NT2/D1 (cell line): ENCODE measurements around the gene TROAP.

Source experiments
- DNase-seq: peaks from one replicate; pipeline ENCODE4 v3.0.0-alpha.2; 2011; ENCODE audit warnings: low read depth, low spot score
- H3K27me3 ChIP-seq: 2 replicates; pipeline ENCODE4 v1.6.0; 2011; ENCODE audit warnings: mild to moderate bottlenecking; ENCODE audit not compliant: insufficient read length, insufficient read depth
- H3K36me3 ChIP-seq: 2 replicates; pipeline ENCODE4 v1.6.1; 2011; ENCODE audit warnings: mild to moderate bottlenecking, low read length, mixed read lengths; ENCODE audit not compliant: insufficient read depth, insufficient read length
- H3K4me1 ChIP-seq: 2 replicates; pipeline ENCODE4 v1.5.1; 2011; ENCODE audit not compliant: insufficient read depth, insufficient read length
- H3K4me3 ChIP-seq: 2 replicates; pipeline ENCODE4 v1.5.1; 2011; ENCODE audit warnings: low read depth; ENCODE audit not compliant: insufficient read length
- H3K9ac ChIP-seq: 2 replicates; pipeline ENCODE4 v1.6.0; 2011; ENCODE audit warnings: low read depth; ENCODE audit not compliant: insufficient read length
- H3K9me3 ChIP-seq: 2 replicates; pipeline ENCODE4 v1.5.1; 2011; ENCODE audit warnings: mild to moderate bottlenecking, low read length; ENCODE audit not compliant: insufficient read depth
- SUZ12 ChIP-seq: IDR thresholded peaks from 2 replicates; pipeline ENCODE4 v1.6.1; 2011; ENCODE audit not compliant: insufficient read length, insufficient read depth; ENCODE audit errors: extremely low read depth
- YY1 ChIP-seq: IDR thresholded peaks from 2 replicates; pipeline ENCODE4 v1.6.1; 2011; ENCODE audit not compliant: insufficient read length, insufficient read depth
- ZNF274 ChIP-seq: IDR thresholded peaks from 2 replicates; pipeline ENCODE4 v1.6.1; 2011; ENCODE audit warnings: mild to moderate bottlenecking, low read depth, low read length

TROAP gene

DNA sequence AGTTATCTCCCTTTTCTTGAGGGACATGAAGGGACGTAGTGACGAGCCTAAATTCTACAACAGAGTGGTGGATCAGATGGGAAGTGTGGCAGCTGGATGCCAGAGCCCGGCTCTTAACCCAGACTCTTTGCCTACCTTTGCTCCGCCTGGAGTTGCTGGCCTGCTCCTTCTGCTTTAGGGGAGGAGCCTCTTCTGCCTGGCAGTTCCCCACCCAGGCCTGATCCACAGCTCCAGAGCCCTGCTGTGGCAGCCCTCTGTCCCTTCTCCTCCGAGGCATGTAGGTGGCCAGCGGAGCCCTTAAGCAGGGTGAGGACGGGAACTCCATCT lies 30.4 kb upstream of the TROAP start:
- Histone ChIP-seq H3K27me3 (peaks cover 24% of the 10 kb centered on the region), H3K4me3 (no peak overlapping the region)
- no peak for DNase-seq

GRCh38 chr12:49293056-49293956 lies 29.7 kb upstream of the TROAP start:
- peaks cover 38% of the 10 kb centered on the region for H3K4me1 ChIP-seq
- no peaks in the 10 kb centered on the region for H3K36me3 ChIP-seq
- no peak for DNase-seq
- no peak for TF ChIP-seq ZNF274
- TF ChIP-seq YY1, result no peak
- no peak for TF ChIP-seq SUZ12
- no peak overlapping the region for H3K4me3 ChIP-seq
- peak overlapping the region; percentile 46 for H3K9ac ChIP-seq
- peaks cover 30% of the 10 kb centered on the region for H3K27me3 ChIP-seq
- H3K9me3 ChIP-seq, result peaks cover 16% of the 10 kb centered on the region; the same call in 1 of the 2 replicates

More for the DNA sequence above, 30.4 kb upstream of the TROAP start:
- TF ChIP-seq YY1 (no peak), SUZ12 (no peak), ZNF274 (no peak)
- H3K4me1 ChIP-seq, result peaks cover 38% of the 10 kb centered on the region
- H3K9ac ChIP-seq, result peak overlapping the region; percentile 46
- H3K36me3 ChIP-seq, result no peaks in the 10 kb centered on the region
- H3K9me3 ChIP-seq, result peaks cover 16% of the 10 kb centered on the region; the same call in 1 of the 2 replicates

DNA sequence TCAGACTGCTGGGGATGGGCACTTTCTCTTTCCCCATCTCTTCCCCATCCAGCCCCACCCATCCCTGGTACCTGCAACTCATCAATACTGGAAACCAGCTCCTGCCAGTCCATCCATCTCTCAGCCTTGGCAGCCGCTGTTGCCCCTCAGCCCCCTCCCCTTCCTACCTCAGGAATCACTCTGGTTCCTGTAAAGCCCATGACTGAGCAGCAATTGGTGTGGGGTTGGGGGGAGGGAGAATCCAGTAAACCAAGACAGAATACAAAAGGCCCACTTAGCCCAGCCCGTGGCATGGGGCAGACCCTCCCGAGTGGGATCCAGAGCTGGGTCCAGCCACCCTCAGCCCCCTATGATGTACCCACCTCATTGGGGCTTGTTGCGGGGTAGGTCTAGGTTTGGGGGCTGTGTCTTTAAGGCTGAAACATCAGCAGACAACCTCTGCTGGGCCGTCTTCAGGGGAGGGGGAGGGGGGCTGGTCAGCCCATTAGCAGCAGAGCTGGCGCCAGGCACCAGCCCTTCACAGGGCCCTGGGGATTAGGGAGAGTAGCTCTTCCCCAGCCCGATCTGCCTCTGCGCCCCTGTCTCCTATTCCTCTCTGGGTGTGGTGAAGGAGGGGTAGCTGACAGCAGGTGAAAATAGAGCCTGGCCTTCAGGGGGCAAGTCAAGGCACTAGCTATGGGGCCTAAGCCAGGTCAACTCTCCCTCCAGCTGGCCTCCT lies 28.8 kb upstream of the TROAP start:
- no peak overlapping the region for H3K9ac ChIP-seq
- H3K9me3 ChIP-seq, result peaks cover 16% of the 10 kb centered on the region; the same call in 1 of the 2 replicates
- no peaks in the 10 kb centered on the region for H3K36me3 ChIP-seq
- H3K4me3 ChIP-seq, result no peak overlapping the region
- no peak for DNase-seq
- TF ChIP-seq ZNF274, result no peak
- TF ChIP-seq SUZ12, result no peak
- no peak for TF ChIP-seq YY1
- peaks cover 36% of the 10 kb centered on the region for H3K27me3 ChIP-seq
- H3K4me1 ChIP-seq, result peaks cover 35% of the 10 kb centered on the region

GRCh38 chr12:49294804-49295081 lies 28.3 kb upstream of the TROAP start:
- Histone ChIP-seq H3K4me3 (no peak overlapping the region), H3K9me3 (peaks cover 16% of the 10 kb centered on the region; the same call in 1 of the 2 replicates), H3K27me3 (peaks cover 36% of the 10 kb centered on the region), H3K9ac (peak overlapping the region; percentile 9), H3K36me3 (no peaks in the 10 kb centered on the region), H3K4me1 (peaks cover 35% of the 10 kb centered on the region)
- DNase-seq, result no peak
- TF ChIP-seq ZNF274 (no peak), YY1 (no peak), SUZ12 (no peak)

GRCh38 chr12:49295082-49295936 lies 27.7 kb upstream of the TROAP start, which contains the start of gene PRPH:
PRPH (plus strand) TSS chr12:49295147; CDS start chr12:49295201, 54 bp downstream.
- no peak for DNase-seq
- H3K9ac ChIP-seq, result peak within 1 kb of the TSS; percentile 9
- peaks cover 35% of the 10 kb centered on the region for H3K4me1 ChIP-seq
- H3K4me3 ChIP-seq, result no peak within 1 kb of the TSS
- no peak for TF ChIP-seq YY1
- TF ChIP-seq ZNF274, result no peak
- no peak for TF ChIP-seq SUZ12
- H3K9me3 ChIP-seq, result peaks cover 16% of the 10 kb centered on the region; the same call in 1 of the 2 replicates
- H3K36me3 ChIP-seq, result no peaks in the 10 kb centered on the region
- H3K27me3 ChIP-seq, result peaks cover 36% of the 10 kb centered on the region

DNA sequence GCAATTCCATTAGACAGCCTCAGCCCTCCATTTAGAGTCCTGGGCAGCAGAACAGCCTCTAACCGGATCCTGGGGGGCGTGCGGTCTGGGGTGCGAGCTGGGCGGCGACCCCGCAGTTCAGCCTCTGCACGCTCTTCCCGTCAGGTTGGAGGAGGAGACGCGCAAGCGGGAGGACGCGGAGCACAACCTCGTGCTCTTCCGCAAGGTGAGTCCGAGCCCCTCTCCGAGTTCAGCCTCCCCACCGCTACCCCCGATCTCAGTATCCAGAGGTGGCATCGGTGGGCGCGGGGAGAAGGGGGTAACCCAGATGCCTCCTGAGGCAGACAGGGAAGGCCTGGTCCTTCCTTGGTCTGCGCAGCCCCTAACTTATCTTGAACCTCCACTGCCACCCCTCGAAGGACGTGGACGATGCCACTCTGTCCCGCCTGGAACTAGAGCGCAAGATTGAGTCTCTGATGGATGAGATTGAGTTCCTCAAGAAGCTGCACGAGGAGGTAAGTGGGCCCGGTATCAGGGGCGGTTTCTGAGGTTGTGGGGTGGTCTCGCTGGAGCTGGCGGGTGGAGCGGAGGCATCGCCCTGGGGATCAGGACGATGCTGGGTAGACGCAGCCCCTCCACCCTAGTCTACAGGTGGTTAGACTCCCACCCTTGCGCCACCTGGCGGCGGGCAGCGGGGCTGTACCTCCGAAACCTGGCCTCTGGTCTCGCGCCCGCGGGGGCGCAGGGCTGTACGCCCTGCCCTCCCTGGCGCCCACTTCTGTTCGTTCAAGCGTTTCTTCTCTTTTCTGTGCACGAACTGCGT lies 26.8 kb upstream of the TROAP start:
- H3K4me3 ChIP-seq, result peak overlapping the region; percentile 47
- no peaks in the 10 kb centered on the region for H3K36me3 ChIP-seq
- H3K9me3 ChIP-seq, result peaks cover 16% of the 10 kb centered on the region; the same call in 1 of the 2 replicates
- no peak for DNase-seq
- H3K27me3 ChIP-seq, result peaks cover 36% of the 10 kb centered on the region
- peak overlapping the region; percentile 62 for H3K9ac ChIP-seq
- no peak for TF ChIP-seq SUZ12
- no peak for TF ChIP-seq YY1
- no peak for TF ChIP-seq ZNF274
- peaks cover 35% of the 10 kb centered on the region for H3K4me1 ChIP-seq
